Smooth muscle cell of the brain vasculature (primary cell): ENCODE results near the gene CACNA2D1.
"Not testable (repeated sequence)": the region's sequence is repeated elsewhere in the genome, so short reads cannot be mapped to it uniquely, and the experiment has no call there.

ENCODE experiments used
- DNase-seq: peaks from one replicate; pipeline ENCODE4 v3.0.0-alpha.2; 2012; ENCODE audit warnings: low read depth, low spot score

Gene CACNA2D1

GRCh38 chr7:82434275-82435022, 9.1 kb downstream of the CACNA2D1 start:
- DNase-seq: no peak

- DNase-seq: no peak
Measured at GRCh38 chr7:82433507-82433906, 10.1 kb downstream of the CACNA2D1 start.

GRCh38 chr7:82432743-82433142, 10.8 kb downstream of the CACNA2D1 start:
- DNase-seq: not testable (repeated sequence)

GRCh38 chr7:82430500-82431465, 12.8 kb downstream of the CACNA2D1 start:
- no peak for DNase-seq

- DNase-seq: no peak
Measured at GRCh38 chr7:82429408-82429807, 14.2 kb downstream of the CACNA2D1 start.

- DNase-seq: peak; percentile 12
Measured at GRCh38 chr7:82428186-82428961, 15.2 kb downstream of the CACNA2D1 start.

- DNase-seq: no peak
Measured at GRCh38 chr7:82423446-82423845, 20.1 kb downstream of the CACNA2D1 start.

GRCh38 chr7:82419200-82419599, 24.4 kb downstream of the CACNA2D1 start:
- no peak for DNase-seq

GRCh38 chr7:82417898-82418297, 25.7 kb downstream of the CACNA2D1 start:
- no peak for DNase-seq

- DNase-seq: no peak
Measured at GRCh38 chr7:82416402-82416801, 27.2 kb downstream of the CACNA2D1 start.

GRCh38 chr7:82414389-82414788, 29.2 kb downstream of the CACNA2D1 start:
- no peak for DNase-seq

- DNase-seq: no peak
Measured at GRCh38 chr7:82413237-82413636, 30.3 kb downstream of the CACNA2D1 start.

GRCh38 chr7:82411732-82412131, 31.8 kb downstream of the CACNA2D1 start:
- DNase-seq: no peak

- no peak for DNase-seq
Measured at GRCh38 chr7:82410461-82410860, 33.1 kb downstream of the CACNA2D1 start.

GRCh38 chr7:82406937-82407336, 36.6 kb downstream of the CACNA2D1 start:
- DNase-seq: no peak

GRCh38 chr7:82405301-82405700, 38.3 kb downstream of the CACNA2D1 start:
- DNase-seq: no peak

GRCh38 chr7:82404652-82405051, 38.9 kb downstream of the CACNA2D1 start:
- no peak for DNase-seq

- no peak for DNase-seq
Measured at GRCh38 chr7:82404094-82404493, 39.5 kb downstream of the CACNA2D1 start.

- no peak for DNase-seq
Measured at GRCh38 chr7:82397879-82398524, 45.6 kb downstream of the CACNA2D1 start.

- no peak for DNase-seq
Measured at GRCh38 chr7:82396343-82396742, 47.2 kb downstream of the CACNA2D1 start.

- no peak for DNase-seq
Measured at GRCh38 chr7:82395147-82395546, 48.4 kb downstream of the CACNA2D1 start.
